Measurements from ENCODE around the gene MRPL9.
"Not testable (repeated sequence)": the region's sequence is repeated elsewhere in the genome, so short reads cannot be mapped to it uniquely, and the experiment has no call there.

Gene MRPL9

DNA sequence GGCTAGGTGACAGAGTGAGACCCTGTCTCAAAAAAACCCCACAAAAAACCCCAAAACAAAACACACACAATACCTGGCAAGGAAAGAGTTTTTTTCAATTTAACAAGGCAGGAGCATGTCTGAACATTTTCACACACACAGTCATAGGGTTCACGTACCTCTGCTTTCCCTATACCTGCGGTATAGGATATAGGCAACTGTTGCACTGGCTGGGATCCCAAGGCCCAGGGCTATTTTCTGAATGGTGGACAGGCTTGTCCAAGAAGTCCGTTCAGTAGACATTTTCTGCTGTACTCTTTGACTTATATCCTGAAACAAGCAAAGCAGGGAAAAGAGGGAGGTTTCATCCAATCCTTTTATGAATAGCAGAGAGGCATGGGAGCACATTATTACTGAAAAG is 19.4 kb upstream of the MRPL9 start:
- no peak for FAIRE-seq

DNA sequence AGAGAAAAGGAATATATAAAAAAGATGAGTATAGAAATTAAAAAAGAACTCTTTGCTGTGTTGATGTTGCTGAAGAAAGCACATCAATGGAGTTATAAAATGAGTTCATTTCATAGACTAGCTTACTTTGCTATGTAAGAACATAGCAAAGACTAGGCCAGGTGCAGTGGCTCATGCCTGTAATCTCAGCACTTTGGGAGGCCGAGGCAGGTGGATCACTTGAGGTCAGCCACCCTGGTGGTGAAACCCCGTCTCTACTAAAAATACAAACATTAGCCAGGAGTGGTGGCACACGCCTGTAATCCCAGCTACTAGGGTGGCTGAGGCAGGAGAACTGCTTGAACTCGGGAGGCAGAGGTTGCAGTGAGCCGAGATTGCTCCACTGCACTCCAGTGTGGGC is 18.7 kb upstream of the MRPL9 start:
- FAIRE-seq, result not testable (repeated sequence)

DNA sequence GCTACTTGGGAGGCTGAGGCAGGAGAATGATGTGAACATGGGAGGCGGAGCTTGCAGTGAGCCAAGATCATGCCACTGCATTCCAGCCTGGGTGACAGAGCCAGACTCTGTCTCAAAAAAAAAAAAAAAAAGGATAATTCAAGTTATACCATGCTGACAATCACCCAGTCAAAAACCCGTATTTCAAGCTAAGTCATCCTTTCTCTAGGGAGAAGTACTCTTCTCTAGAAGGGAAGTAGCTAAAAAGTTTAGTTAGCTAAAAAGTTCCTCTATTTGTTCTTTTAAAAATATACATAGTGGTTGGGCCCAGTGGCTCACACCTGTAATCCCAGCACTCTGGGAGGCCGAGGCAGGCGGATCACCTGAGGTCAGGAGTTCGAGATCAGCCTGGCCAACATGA is 17.4 kb upstream of the MRPL9 start:
- FAIRE-seq, result not testable (repeated sequence)

DNA sequence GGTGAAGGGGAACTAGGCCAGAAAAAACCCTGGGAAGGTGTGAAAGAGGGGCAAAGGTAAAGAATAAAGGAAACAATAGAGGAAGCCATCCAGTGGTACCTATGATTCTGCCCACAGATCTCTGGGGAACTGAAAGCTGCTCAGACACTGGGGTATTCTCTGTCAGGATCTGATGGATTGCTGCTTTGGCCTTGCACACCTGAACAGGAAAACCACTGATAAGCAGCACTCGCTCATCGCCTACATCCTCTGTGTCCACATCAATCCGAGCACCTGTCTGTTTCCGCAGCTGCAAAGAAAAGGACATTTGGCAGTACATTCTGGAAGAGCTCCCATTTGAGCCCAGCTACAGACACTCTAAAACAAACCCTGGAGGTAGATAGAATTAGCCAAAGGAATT is 16.6 kb upstream of the MRPL9 start:
- FAIRE-seq, result no peak

DNA sequence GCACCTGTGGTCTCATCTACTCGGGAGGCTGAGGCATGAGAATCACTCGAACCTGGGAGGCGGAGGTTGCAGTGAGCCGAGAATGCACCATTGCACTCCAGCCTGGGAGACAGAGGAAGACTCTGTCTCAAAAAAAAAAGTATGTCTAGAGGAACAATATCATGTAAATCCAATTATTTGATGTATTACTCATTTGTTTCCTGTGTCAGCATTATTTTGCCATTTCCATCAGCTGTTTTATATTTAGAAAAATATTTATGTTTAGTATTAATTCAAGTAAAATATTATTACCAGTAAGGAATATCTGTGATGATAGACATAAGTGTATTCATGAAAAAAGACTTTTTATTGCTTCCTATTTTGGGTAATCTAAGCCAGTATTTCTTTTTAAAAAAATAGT is 14.0 kb upstream of the MRPL9 start:
- FAIRE-seq, result no peak

DNA sequence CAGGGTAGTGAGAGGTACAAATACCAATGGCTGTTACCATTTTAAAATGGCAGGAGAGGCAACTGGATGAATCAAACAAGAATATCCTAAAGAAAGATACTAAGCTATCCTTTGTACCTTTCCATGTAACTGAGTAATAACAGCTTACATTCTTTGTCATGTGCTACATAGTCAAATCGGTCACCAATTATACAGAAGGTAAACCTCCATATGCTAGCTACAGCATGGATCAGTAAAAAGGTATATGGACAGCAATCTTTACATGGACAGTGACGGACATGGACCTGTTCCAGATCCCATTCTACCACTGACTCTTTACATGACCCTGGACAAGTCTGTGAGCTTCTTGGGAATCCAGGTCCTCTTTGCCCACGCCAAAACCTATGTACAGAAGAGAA is 13.4 kb upstream of the MRPL9 start:
- FAIRE-seq, result no peak

DNA sequence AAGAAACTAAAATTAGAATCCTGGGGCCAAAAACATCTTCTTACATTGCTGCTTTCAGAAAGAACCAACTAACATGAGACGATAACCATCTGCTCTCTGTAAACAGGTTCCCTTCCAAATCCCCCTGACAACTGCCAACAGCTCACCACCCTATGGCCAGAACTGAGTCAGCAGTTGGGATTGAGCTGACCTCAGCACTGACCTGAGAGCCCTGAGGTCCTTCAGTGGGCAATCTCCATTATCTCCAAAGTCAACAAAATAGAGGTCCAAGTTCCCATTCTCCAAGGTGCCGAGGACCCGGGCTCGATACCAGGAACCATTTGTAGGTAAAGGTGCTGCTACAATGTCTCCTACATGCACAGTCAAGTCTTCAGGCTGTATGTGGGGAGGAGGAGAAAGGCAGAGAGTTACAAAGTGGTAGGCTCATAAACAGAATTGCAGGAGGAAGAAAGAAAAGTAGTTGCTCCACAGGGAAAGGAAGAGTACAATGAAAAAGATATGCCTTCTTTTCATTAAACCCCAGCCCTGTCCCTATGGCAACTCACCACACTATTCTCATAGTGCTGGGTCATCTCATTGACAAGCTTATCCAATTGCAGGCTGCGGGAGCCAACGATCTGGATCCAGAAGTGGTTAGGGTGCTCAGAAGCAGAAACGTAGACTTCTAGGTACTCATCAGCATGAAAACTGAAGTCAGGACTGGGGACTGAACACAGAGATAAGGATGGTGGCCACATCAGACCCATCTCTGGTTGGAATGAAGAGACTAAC is 12.8 kb upstream of the MRPL9 start:
- no peak for FAIRE-seq

DNA sequence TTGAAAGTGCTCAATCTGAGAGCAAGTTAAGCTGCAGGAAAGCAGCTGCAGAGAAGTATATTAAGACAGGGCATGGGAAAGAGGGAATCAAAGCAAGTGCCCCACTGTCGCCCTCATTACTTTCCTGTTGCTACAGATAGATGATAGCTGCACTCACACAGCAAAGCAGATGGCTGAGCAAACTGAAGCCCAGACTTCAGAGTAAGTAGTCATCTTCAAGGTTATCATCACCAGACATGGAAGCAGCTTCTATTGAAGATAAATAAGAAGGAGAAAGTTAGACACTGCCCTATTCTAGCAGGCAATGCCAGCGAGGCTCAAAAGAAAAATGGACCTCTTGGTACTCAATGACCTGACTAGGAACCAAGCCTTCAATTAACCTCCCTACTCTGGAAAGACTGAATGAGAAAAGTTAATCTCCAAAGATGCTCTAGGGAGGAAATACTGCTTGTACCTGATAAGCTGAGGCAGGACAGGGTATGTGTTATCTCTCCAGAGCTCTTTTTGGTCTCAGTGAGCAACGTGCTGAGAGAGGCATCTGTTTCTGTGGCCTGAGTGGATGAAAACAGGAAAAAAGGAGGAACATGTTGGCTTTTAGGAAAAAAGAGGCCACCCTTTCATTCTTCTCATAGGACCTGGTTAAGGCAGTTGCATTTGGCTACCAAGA is 11.1 kb upstream of the MRPL9 start:
- FAIRE-seq, result no peak

DNA sequence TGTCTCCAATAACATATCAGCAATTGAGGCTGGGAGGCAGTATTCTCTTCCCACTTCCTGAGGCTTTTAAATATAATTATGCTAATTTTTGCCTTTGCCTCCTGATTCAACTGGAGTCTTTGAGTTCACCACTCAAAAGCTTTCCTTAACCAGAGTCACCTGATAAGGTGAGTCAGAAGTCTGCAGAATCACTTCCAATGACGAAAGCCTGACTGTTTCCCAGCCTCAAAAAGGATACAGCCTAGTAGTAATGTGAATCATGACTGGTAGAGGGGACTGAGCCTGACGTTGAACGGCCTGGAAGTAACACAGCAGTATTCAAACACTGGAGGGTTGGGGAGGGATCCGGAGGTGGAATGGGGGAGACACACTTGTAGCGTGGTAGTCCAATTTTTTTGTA is 10.4 kb upstream of the MRPL9 start:
- no peak for FAIRE-seq

DNA sequence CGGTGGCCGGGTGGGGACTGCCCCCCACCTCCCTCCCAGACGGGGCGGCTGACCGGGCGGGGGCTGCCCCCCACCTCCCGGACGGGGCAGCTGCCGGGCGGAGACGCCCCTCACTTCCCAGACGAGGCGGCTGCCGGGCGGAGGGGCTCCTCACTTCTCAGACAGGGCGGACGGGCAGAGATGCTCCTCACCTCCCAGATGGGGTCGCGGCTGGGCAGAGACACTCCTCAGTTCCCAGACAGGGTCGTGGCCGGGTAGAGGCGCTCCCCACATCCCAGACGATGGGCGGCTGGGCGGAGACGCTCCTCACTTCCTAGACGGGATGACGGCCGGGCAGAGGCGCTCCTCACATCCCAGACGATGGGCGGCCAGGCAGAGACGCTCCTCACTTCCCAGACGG is 6.0 kb upstream of the MRPL9 start:
- not testable (repeated sequence) for FAIRE-seq

GRCh38 chr1:151768351-151769066 is 5.2 kb upstream of the MRPL9 start:
- not testable (repeated sequence) for FAIRE-seq

DNA sequence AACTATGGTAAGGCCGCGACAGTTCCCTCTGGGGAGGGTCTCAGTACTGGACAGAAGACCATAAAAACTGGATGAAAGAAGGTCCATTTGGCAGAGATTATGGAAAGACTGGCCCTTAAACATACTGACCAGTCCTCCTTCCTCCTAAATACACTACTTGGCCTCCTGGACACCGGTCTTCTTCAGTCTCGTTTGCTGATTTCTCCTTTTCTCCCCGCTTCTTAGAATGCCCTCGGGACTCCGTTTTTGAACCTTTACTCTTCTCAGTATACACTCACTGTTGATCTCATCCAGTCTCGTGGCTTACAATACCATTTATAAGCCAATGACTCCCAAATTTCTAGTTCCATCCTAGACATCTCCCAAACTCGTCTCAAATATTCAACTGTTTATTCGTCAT is 694 bp upstream of the MRPL9 start:
- no peak for FAIRE-seq

DNA sequence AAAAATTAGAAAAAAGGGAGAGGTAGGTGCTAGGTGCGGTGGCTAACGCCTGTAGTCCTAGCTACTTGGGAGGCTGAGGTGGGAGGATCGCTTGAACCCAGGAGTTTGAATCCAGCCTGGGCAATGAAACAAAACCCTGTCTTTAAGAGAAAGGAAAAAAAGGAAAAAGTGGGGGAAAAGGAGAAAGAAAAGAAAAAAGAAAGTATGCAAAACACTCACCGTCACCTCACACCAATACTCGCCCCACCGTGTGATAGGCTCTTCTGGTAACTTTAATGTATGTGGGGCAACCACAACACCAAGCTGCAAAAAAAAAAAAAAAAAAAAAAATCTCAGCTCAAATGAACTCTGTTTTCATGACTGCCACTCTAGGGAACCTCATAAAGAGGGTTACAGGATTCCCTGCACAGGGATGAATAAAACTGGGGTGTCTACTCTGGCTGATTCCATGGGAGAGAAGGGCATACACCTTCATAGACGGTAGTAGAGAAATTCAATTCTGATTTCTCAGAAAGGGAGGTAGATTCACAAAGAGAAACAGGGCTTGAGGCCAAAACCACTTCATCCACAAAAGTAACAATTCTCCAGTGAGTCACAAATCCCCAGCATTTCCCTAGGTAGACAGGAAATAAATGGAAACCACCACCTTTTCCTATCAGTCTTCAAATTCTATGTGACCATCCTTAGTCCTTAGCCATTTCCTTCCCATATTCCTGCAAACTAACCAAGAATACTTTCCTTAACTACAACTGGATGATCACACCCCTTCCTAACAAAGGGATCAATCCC is 2.5 kb downstream of the MRPL9 start:
- FAIRE-seq, result no peak

DNA sequence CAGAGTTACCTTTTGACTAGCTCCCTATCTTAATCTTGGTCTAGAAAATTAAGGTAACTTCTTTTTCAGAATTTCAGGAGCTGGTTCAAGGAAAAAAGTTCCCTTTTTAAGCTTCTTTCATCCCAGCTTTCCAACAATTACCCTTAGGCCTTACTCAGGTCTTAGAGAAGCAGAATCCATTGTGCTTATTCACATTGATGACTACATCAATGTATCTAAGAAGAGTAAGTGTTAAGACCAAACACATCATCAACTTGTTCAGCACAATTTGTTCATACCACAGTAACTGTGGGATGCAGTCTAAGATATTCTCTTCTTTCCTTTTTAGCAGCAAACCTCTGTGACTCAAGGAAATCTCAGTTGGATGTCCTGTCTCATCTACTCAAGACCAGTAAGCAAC is 4.1 kb downstream of the MRPL9 start:
- FAIRE-seq, result no peak

GRCh38 chr1:151756291-151756690 is 7.0 kb downstream of the MRPL9 start:
- no peak for FAIRE-seq

DNA sequence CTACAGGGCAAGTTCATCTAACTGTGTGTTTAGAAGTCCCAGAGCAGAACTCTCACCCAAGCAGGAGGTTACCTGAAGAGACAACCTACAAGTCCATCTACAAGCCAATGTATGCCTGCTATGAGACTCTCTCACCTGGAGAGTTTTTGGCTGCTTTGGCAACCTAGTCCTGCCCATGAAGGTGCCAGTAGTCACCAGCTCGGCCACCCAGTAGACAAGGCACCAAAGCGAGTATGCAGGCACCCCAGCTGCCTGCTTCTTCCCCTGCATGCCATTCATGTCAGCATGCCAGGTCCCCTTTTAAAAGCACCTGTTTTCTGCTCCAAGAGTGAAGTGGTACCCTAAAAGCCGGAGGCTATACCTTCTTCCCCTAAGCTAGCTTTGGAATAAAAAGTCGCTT is 21.8 kb downstream of the MRPL9 start:
- FAIRE-seq, result no peak

DNA sequence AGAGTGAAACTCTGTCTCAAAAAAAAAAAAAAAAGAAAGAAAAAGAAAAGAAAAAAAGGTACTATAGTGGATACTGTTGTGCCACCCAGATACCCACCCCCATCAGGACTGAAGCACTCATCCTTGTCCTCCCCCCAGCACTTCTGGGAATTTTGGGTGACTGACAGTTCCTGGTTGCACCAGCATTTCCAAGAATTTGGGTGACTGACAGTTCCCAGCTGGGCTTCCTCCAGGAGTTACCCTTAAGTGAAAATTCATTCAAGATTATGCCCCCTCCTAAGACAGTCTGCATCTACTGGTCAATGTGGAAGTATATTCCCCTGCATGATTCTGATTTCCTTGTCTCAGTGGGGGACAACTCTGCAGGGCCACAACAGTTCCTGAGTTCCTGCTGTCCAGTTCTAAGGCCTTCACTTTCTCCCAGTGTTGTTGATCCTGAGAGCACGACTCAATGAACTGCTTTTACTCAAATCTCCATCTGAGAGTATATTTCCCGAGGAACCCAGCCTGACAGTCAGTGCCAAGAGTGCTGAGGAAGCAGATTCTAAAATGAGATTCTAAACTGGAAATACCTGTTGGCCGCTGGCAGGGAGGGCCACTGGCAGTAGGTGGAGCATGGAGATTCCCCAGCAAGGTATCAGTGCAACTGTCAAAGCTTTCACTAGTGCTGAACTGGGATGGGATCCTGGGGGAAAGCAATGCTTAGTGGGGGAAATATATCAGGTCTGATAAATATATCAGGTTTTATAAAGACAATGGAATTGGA is 23.5 kb downstream of the MRPL9 start:
- FAIRE-seq, result no peak

GRCh38 chr1:151737479-151737878 is 25.8 kb downstream of the MRPL9 start:
- FAIRE-seq, result no peak

DNA sequence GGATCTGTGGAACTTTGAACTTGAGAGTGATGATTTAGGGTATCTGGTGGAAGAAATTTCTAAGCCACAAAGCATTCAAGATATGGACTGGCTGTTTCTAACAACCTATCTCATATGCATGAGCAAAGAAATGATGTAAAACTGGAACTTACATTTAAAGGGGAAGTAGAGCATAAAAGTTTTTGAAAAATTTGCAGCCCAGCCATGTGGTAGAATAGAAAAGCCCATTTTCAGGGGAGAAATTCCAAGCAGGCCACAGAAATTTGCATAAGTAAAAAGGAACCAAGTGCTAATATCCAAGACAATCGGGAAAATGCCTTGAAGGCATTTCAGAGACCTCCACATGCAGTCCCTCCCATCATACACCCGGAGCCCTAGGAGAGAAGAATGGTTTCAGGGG is 26.3 kb downstream of the MRPL9 start:
- no peak for FAIRE-seq

GRCh38 chr1:151733995-151734394 is 29.3 kb downstream of the MRPL9 start:
- FAIRE-seq, result not testable (repeated sequence)

DNA sequence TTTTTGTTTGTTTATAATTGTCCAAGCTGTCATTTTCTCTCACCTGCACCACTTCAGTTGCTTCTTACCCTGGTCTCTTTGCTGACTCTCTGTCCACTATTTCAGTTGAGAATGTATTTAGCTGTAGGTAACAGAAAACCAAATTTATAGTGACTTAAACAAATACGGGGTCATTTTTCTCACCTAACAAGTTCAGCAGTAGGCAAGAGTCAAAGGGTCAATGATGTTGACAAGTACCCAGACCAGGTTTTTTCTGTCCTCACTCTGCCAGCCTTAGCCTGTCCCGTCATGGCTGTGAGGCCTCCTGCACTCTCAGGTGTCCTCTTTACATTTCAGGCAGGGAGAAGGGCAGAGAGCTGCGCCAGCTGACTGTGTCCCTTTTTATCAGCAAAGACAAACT is 30.2 kb downstream of the MRPL9 start:
- FAIRE-seq, result no peak

DNA sequence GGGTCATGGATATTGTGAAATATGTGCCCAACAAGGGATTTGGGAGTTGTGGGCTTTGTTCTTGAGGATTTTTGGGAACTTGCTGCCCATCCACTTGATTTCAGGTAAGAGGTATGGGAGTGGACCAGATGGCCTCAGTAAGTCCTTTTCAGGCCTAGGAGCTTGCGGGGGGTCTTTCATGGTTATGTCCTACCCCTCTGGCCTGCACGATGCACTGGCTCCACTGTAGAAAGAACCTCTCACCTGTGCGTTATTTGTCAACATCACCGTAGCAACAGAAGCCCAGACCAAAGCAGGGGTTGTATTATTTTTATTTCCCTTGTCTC is 33.4 kb downstream of the MRPL9 start:
- no peak for FAIRE-seq

All from islet of Langerhans (tissue), 1 donor.